Keratinocyte (primary cell): ENCODE data around the gene OPALIN. TPM values are rescaled to one million over a fixed set of nuclear protein-coding genes. Genes with fewer than 3 reads are reported as not detected.

Source experiments
- DNase-seq: peaks from one replicate; pipeline ENCODE4 v3.0.0-alpha.2; 2011; ENCODE audit warnings: low read depth, missing footprints, low spot score
- FAIRE-seq: peaks from 2 replicates; lab custom pipeline; 2011; peaks lifted over from hg19 to GRCh38; lab: Jason Lieb, UNC
- H2AFZ ChIP-seq: 2 replicates; pipeline ENCODE4 v1.6.0; 2012; ENCODE audit warnings: low read length, control low read depth, inconsistent platforms; ENCODE audit not compliant: control insufficient read depth
- H3K27ac ChIP-seq: 2 replicates; pipeline ENCODE4 v1.5.1; 2011; ENCODE audit warnings: low read length; ENCODE audit not compliant: control insufficient read depth, insufficient read depth
- H3K27me3 ChIP-seq: 3 replicates; pipeline ENCODE4 v1.6.0; 2011; ENCODE audit warnings: low read length; ENCODE audit not compliant: control insufficient read depth, insufficient read depth; ENCODE audit errors: extremely low read depth
- H3K36me3 ChIP-seq, 2 experiments: 2 replicates in 1 of 2; 3 replicates in 1 of 2; pipeline ENCODE4 v1.5.1; 2011; ENCODE audit warnings: low read length in 2 of 2, mild to moderate bottlenecking in 1 of 2; ENCODE audit not compliant: control insufficient read depth in 2 of 2, insufficient read depth in 2 of 2; ENCODE audit errors: extremely low read depth in 1 of 2
- H3K4me1 ChIP-seq: 3 replicates; pipeline ENCODE4 v1.5.1; 2011; ENCODE audit warnings: low read length; ENCODE audit not compliant: control insufficient read depth, insufficient read depth; ENCODE audit errors: extremely low read depth
- H3K4me2 ChIP-seq: 3 replicates; pipeline ENCODE4 v1.6.0; 2011; ENCODE audit warnings: low read depth, low read length; ENCODE audit not compliant: control insufficient read depth, insufficient read depth; ENCODE audit errors: extremely low read depth
- H3K4me3 ChIP-seq, 3 experiments: fragments of 200-600 bp in 1 of 3; sonication (generic) in 1 of 3; 2 replicates in 2 of 3; 3 replicates in 1 of 3; pipeline ENCODE4 v1.5.1; 2011 to 2016; ENCODE audit warnings: low read length in 3 of 3, mild to moderate bottlenecking in 3 of 3, control low read depth in 2 of 3, inconsistent platforms in 1 of 3, low read depth in 1 of 3, mixed read lengths in 1 of 3, mixed run types in 1 of 3, moderate library complexity in 1 of 3; ENCODE audit not compliant: control insufficient read depth in 2 of 3, insufficient read depth in 2 of 3; ENCODE audit errors: extremely low read depth in 1 of 3
- H3K79me2 ChIP-seq: 2 replicates; pipeline ENCODE4 v1.6.0; 2012; ENCODE audit warnings: low read length; ENCODE audit not compliant: control insufficient read depth, insufficient read depth
- H3K9ac ChIP-seq: 3 replicates; pipeline ENCODE4 v1.6.0; 2011; ENCODE audit warnings: low read length; ENCODE audit not compliant: control insufficient read depth, insufficient read depth; ENCODE audit errors: extremely low read depth
- H3K9me1 ChIP-seq: 3 replicates; pipeline ENCODE4 v1.6.0; 2011; ENCODE audit warnings: low read length; ENCODE audit not compliant: control insufficient read depth, insufficient read depth; ENCODE audit errors: extremely low read depth
- H3K9me3 ChIP-seq: 2 replicates; pipeline ENCODE4 v1.5.1; 2012; ENCODE audit warnings: low read depth, low read length; ENCODE audit not compliant: control insufficient read depth
- H4K20me1 ChIP-seq: 3 replicates; pipeline ENCODE4 v1.6.0; 2011; ENCODE audit warnings: low read length; ENCODE audit not compliant: control insufficient read depth, insufficient read depth; ENCODE audit errors: extremely low read depth
- CTCF ChIP-seq, 3 experiments: IDR thresholded peaks in 1 of 3; conservative IDR thresholded peaks in 1 of 3; optimal IDR thresholded peaks in 1 of 3; 2 replicates in 2 of 3; 3 replicates in 1 of 3; pipeline versions ENCODE3 to v1.5.1; 2011; ENCODE audit warnings: low read length in 3 of 3, mild to moderate bottlenecking in 3 of 3, moderate library complexity in 2 of 3, control low read depth in 1 of 3, inconsistent platforms in 1 of 3; ENCODE audit not compliant: insufficient read depth in 2 of 3; ENCODE audit errors: extremely low read depth in 1 of 3
- EZH2 ChIP-seq: IDR thresholded peaks from one replicate; pipeline ENCODE4 v1.6.1; 2012; ENCODE audit warnings: inconsistent platforms, mild to moderate bottlenecking, low read length, moderate library complexity
- dilution Hi-C: fragments of 300-500 bp; cut with MboI; formaldehyde crosslinking; loops from one replicate; pipeline ENCODE4 v1.7.0; 2020; ENCODE audit warnings: low sequenced_read_pairs; ENCODE audit not compliant: extremely low pct_ligation_motif_present
- polyA plus RNA-seq, 5 experiments: library from polyadenylated mRNA; depleted of rRNA in 3 of 5; stranded (reverse) in 3 of 5; stranded (forward) in 1 of 5; unstranded in 1 of 5; fragments of >200 nt; gene quantifications; 1 replicate in 1 of 5; 2 replicates in 3 of 5; 3 replicates in 1 of 5; pipeline versions ENCODE4 v1.2.1 to v1.2.3, GENCODE V29; 2011 to 2012; ENCODE audit warnings: missing spikeins in 2 of 5, low read depth in 1 of 5, low replicate concordance in 1 of 5

OPALIN gene
- polyA plus RNA-seq, 1 donor (not counting 4 experiments of a cell fraction or from before 2014, with no cell fraction given), result not detected

DNA sequence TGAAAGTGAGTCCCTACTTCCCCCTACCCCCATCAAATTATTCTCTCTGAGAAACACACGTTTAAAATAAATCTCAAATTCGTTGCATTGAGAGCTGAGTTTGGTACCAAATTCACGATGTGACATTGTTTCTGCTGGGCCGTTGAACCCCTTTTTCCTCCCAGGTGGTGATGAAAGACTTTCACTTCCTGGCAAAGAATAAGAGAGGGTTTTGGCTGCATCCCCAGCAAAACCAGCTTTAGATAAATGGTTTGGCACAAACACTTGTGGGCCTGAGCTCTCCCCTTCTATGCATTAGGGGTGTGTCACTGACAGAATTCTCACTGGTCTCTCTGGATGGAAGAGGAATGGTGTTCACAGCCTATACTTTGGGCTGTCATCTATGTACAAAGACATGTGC is 63.3 kb downstream of the OPALIN start:
- Histone ChIP-seq H3K27ac (no peak overlapping the region), H3K27me3 (peaks cover 14% of the 10 kb centered on the region)
- dilution Hi-C loops, result no loop called here

More for the DNA sequence above, 63.3 kb downstream of the OPALIN start:
- FAIRE-seq (no peak), DNase-seq (no peak)
- TF ChIP-seq CTCF (optimal IDR thresholded peaks at IDR 0.05 in 1 of 3, IDR thresholded peaks at IDR 0.05 in 1 of 3, conservative IDR thresholded peaks at IDR 0.05 in 1 of 3; ENCODE audit: extremely low read depth in 1 of 3, insufficient read depth in 2 of 3, low read length in 3 of 3), result no peak
- TF ChIP-seq EZH2, result no peak
- Histone ChIP-seq H3K4me1 (no peaks in the 10 kb centered on the region), H3K9me3 (no peaks in the 10 kb centered on the region), H3K9ac (no peak overlapping the region), H3K4me3 (no peak overlapping the region), H3K9me1 (no peaks in the 10 kb centered on the region), H4K20me1 (no peaks in the 10 kb centered on the region), H3K79me2 (no peaks in the 10 kb centered on the region), H3K36me3 (no peaks in the 10 kb centered on the region), H3K4me2 (no peak overlapping the region), H2AFZ (no peak overlapping the region)

Other genes with a start within 250 kb of the OPALIN start
- 4.7 to 10.0 TPM (median 6.4 TPM) in 3 replicates for gene ZNF518A, start 228.7 kb downstream of the OPALIN start, polyA plus RNA-seq
- 0.51 to 4.4 TPM (median 2.2 TPM) in 3 replicates for gene BLNK, start 87.4 kb downstream of the OPALIN start, polyA plus RNA-seq
- gene DNTT, start 54.6 kb downstream of the OPALIN start, polyA plus RNA-seq, result not detected in 3 replicates
- gene TLL2, start 154.9 kb upstream of the OPALIN start, polyA plus RNA-seq, result 0.48 to 1.6 TPM (median 0.83 TPM) in 3 replicates
- 50.7 to 90.0 TPM (median 58.4 TPM) in 3 replicates for gene TM9SF3, start 228.0 kb upstream of the OPALIN start, polyA plus RNA-seq